ENCODE results near the gene PFKL. TPM values are rescaled to one million over a fixed set of nuclear protein-coding genes. Genes with fewer than 3 reads are reported as not detected.

PFKL gene
- total RNA-seq, 4 donors from 2014 or later, result 92.8 to 121 (median 117) TPM

GRCh38 chr21:44297525-44298290 lies 2.1 kb upstream of the PFKL start:
- H3K4me3 ChIP-seq, result no peak overlapping the region
- no peaks in the 10 kb centered on the region for H3K9me3 ChIP-seq
- TF ChIP-seq POLR2A (IDR thresholded peaks at IDR 0.05), result no peak
- no peak for TF ChIP-seq POLR2AphosphoS5 (IDR thresholded peaks at IDR 0.05)
- no peak for TF ChIP-seq EP300 (IDR thresholded peaks at IDR 0.05)
- peak; percentile 70 to 85 for TF ChIP-seq CTCF (IDR thresholded peaks at IDR 0.05)
- DNase-seq (ENCODE audit: low spot score in 2 of 2), result peak; percentile 90 to 94
- WGBS, result 13% methylated on average over 12 of the region's 22 CpGs
- peaks cover 62% of the 10 kb centered on the region for H3K4me1 ChIP-seq
- H3K36me3 ChIP-seq, result no peaks in the 10 kb centered on the region
- peaks cover 9% of the 10 kb centered on the region for H3K27me3 ChIP-seq
- H3K27ac ChIP-seq, result no peak overlapping the region

GRCh38 chr21:44298301-44298700 lies 1.6 kb upstream of the PFKL start:
- Histone ChIP-seq H3K4me1 (peaks cover 67% of the 10 kb centered on the region), H3K36me3 (no peaks in the 10 kb centered on the region), H3K27ac (no peak overlapping the region), H3K9me3 (no peaks in the 10 kb centered on the region), H3K27me3 (peaks cover 3% of the 10 kb centered on the region), H3K4me3 (no peak overlapping the region)
- TF ChIP-seq EP300 (IDR thresholded peaks at IDR 0.05), result no peak
- TF ChIP-seq CTCF (IDR thresholded peaks at IDR 0.05), result no peak
- no peak for TF ChIP-seq POLR2AphosphoS5 (IDR thresholded peaks at IDR 0.05)
- TF ChIP-seq POLR2A (IDR thresholded peaks at IDR 0.05), result no peak
- 96% methylated on average over 2 of the region's 2 CpGs for WGBS
- no peak for DNase-seq (ENCODE audit: low spot score in 2 of 2)

GRCh38 chr21:44299085-44299457 lies 782 bp upstream of the PFKL start:
- 21% methylated on average over 9 of the region's 10 CpGs for WGBS
- no peaks in the 10 kb centered on the region for H3K27me3 ChIP-seq
- no peak for DNase-seq (ENCODE audit: low spot score in 2 of 2)
- H3K27ac ChIP-seq, result peak overlapping the region; percentile 97
- H3K9me3 ChIP-seq, result no peaks in the 10 kb centered on the region
- TF ChIP-seq CTCF (IDR thresholded peaks at IDR 0.05) (no peak), POLR2AphosphoS5 (IDR thresholded peaks at IDR 0.05) (no peak), POLR2A (IDR thresholded peaks at IDR 0.05) (no peak), EP300 (IDR thresholded peaks at IDR 0.05) (no peak)
- H3K4me1 ChIP-seq, result peaks cover 73% of the 10 kb centered on the region
- no peaks in the 10 kb centered on the region for H3K36me3 ChIP-seq
- peak overlapping the region; percentile 74 for H3K4me3 ChIP-seq

- Histone ChIP-seq H3K27me3 (no peaks in the 10 kb centered on the region), H3K4me3 (peak overlapping the region; percentile 74), H3K4me1 (peaks cover 72% of the 10 kb centered on the region), H3K9me3 (no peaks in the 10 kb centered on the region), H3K36me3 (no peaks in the 10 kb centered on the region), H3K27ac (peak overlapping the region; percentile 97)
- peak; percentile 87 to 89 for DNase-seq (ENCODE audit: low spot score in 2 of 2)
- 10% methylated on average over 2 of the region's 67 CpGs for WGBS
- TF ChIP-seq CTCF (IDR thresholded peaks at IDR 0.05), result no peak
- TF ChIP-seq POLR2AphosphoS5 (IDR thresholded peaks at IDR 0.05), result peak in 1 of 3 donors; percentile 23
- peak in 1 of 2 donors; percentile 46 for TF ChIP-seq POLR2A (IDR thresholded peaks at IDR 0.05)
- TF ChIP-seq EP300 (IDR thresholded peaks at IDR 0.05), result no peak
Observed at GRCh38 chr21:44300262-44300959, 558 bp downstream of the PFKL start.

- peak overlapping the region; percentile 74 for H3K4me3 ChIP-seq
- no peaks in the 10 kb centered on the region for H3K27me3 ChIP-seq
- H3K4me1 ChIP-seq, result peaks cover 78% of the 10 kb centered on the region
- no peaks in the 10 kb centered on the region for H3K36me3 ChIP-seq
- DNase-seq (ENCODE audit: low spot score in 2 of 2), result no peak
- H3K27ac ChIP-seq, result peak overlapping the region; percentile 97
- TF ChIP-seq POLR2AphosphoS5 (IDR thresholded peaks at IDR 0.05) (no peak), EP300 (IDR thresholded peaks at IDR 0.05) (no peak), CTCF (IDR thresholded peaks at IDR 0.05) (no peak), POLR2A (IDR thresholded peaks at IDR 0.05) (no peak)
- no peaks in the 10 kb centered on the region for H3K9me3 ChIP-seq
- 63% methylated on average over 7 of the region's 13 CpGs for WGBS
Observed at GRCh38 chr21:44301141-44301540, 1.3 kb downstream of the PFKL start.
